SK-N-SH (cell line): ENCODE data around the gene SH3PXD2A. TPM values are rescaled to one million over a fixed set of nuclear protein-coding genes. Genes with fewer than 3 reads are reported as not detected.

Experiments used
- CTCF ChIA-PET: fragments of 300-600, 350-600 bp; formaldehyde crosslinking; extraction: SDS; loops from one replicate; lab custom pipeline; 2021; lab: Yijun Ruan, JAX
- POLR2A ChIA-PET: fragments of 350-600 bp; sonication (Branson Sonifier 250); formaldehyde crosslinking; extraction: SDS; loops from one replicate; lab custom pipeline; 2020; ENCODE audit warnings: antibody characterized with exemption, inconsistent platforms; lab: Yijun Ruan, JAX
- DNase-seq: peaks from one replicate; pipeline ENCODE4 v3.0.0; 2012
- H2AFZ ChIP-seq: fragments of 200-600 bp; sonication (generic); 2 replicates; pipeline ENCODE4 v1.8.1; 2016; ENCODE audit warnings: antibody characterized with exemption, mild to moderate bottlenecking, low read depth
- H3F3A ChIP-seq: fragments of 200-600 bp; sonication (generic); replicated peaks from 2 replicates; pipeline ENCODE3; 2016; ENCODE audit warnings: antibody characterized with exemption, mild to moderate bottlenecking; ENCODE audit not compliant: insufficient read depth
- H3K27ac ChIP-seq, 2 experiments: fragments of 200-500 bp in 1 of 2; fragments of 200-600 bp in 1 of 2; sonication (Bioruptor generic) in 1 of 2; sonication (generic), shearing (Covaris generic) in 1 of 2; 2 replicates each; pipeline versions ENCODE4 v1.5.1 to v1.6.1; 2014 to 2016; ENCODE audit warnings: low read depth in 2 of 2, inconsistent platforms in 1 of 2, low read length in 1 of 2, mild to moderate bottlenecking in 1 of 2, mixed read lengths in 1 of 2
- H3K27me3 ChIP-seq: fragments of 200-600 bp; sonication (generic), shearing (Covaris generic); 2 replicates; pipeline ENCODE4 v1.6.1; 2016; ENCODE audit warnings: mixed run types; ENCODE audit not compliant: insufficient read depth
- H3K36me3 ChIP-seq, 2 experiments: fragments of 200-500 bp in 1 of 2; fragments of 200-600 bp in 1 of 2; sonication (Bioruptor generic) in 1 of 2; sonication (generic) in 1 of 2; replicated peaks in 1 of 2; 2 replicates each; pipeline versions ENCODE3 to v1.5.1; 2014 to 2016; ENCODE audit warnings: low read length in 1 of 2, mild to moderate bottlenecking in 1 of 2; ENCODE audit not compliant: insufficient read depth in 2 of 2, control insufficient read depth in 1 of 2
- H3K4me1 ChIP-seq, 2 experiments: fragments of 200-500 bp in 1 of 2; fragments of 200-600 bp in 1 of 2; sonication (Bioruptor generic) in 1 of 2; sonication (generic), shearing (Covaris generic) in 1 of 2; 2 replicates each; pipeline versions ENCODE4 v1.5.1 to v1.6.1; 2014 to 2016; ENCODE audit warnings: low read depth in 1 of 2, low read length in 1 of 2, mixed run types in 1 of 2; ENCODE audit not compliant: insufficient read depth in 2 of 2, control insufficient read depth in 1 of 2
- H3K4me2 ChIP-seq: fragments of 200-600 bp; sonication (generic), shearing (Covaris generic); 2 replicates; pipeline ENCODE4 v1.6.1; 2017; ENCODE audit warnings: mixed run types
- H3K4me3 ChIP-seq, 2 experiments: fragments of 200-500 bp in 1 of 2; fragments of 200-600 bp in 1 of 2; sonication (Bioruptor generic) in 1 of 2; sonication (generic), shearing (Covaris generic) in 1 of 2; 2 replicates each; pipeline versions ENCODE4 v1.5.1 to v1.8.1; 2014 to 2016; ENCODE audit warnings: low read depth in 2 of 2, inconsistent platforms in 1 of 2, low read length in 1 of 2, mild to moderate bottlenecking in 1 of 2, mixed read lengths in 1 of 2, moderate library complexity in 1 of 2
- H3K79me2 ChIP-seq: fragments of 200-600 bp; sonication (generic); 2 replicates; pipeline ENCODE4 v1.8.1; 2017; ENCODE audit warnings: mild to moderate bottlenecking; ENCODE audit not compliant: insufficient read depth
- H3K9ac ChIP-seq: fragments of 200-600 bp; sonication (generic); 2 replicates; pipeline ENCODE4 v1.6.1; 2017; ENCODE audit warnings: mixed run types
- H3K9me2 ChIP-seq: fragments of 200-600 bp; sonication (generic); 2 replicates; pipeline ENCODE4 v1.6.1; 2017; ENCODE audit warnings: mixed run types
- H3K9me3 ChIP-seq: fragments of 200-600 bp; sonication (generic); 2 replicates; pipeline ENCODE4 v1.6.1; 2017; ENCODE audit warnings: mixed run types, mild to moderate bottlenecking, moderate library complexity
- H4K20me1 ChIP-seq: fragments of 200-600 bp; sonication (generic); 2 replicates; pipeline ENCODE4 v1.6.1; 2017; ENCODE audit warnings: mild to moderate bottlenecking, mixed run types; ENCODE audit not compliant: insufficient read depth
- CHD2 ChIP-seq: fragments of 150-350 bp; IDR thresholded peaks from 2 replicates; pipeline ENCODE4 v1.6.1; 2018; ENCODE audit warnings: low read length; ENCODE audit not compliant: partially characterized antibody
- CTCF ChIP-seq: fragments of 200-600 bp; sonication (generic); IDR thresholded peaks from 2 replicates; pipeline ENCODE4 v1.6.1; 2017; ENCODE audit warnings: antibody characterized with exemption, mild to moderate bottlenecking, moderate library complexity
- ELF1 ChIP-seq: IDR thresholded peaks from 2 replicates; pipeline ENCODE4 v1.4.0; 2012
- FOXJ3 ChIP-seq: sonication (generic); formaldehyde crosslinking; IDR thresholded peaks from 2 replicates; pipeline ENCODE4 v1.5.1; 2020; ENCODE audit warnings: mild to moderate bottlenecking, missing genetic modification reagents
- GATA2 ChIP-seq: sonication (generic); formaldehyde crosslinking; IDR thresholded peaks from 2 replicates; pipeline ENCODE4 v1.5.0; 2020; ENCODE audit warnings: mild to moderate bottlenecking, missing genetic modification reagents
- NRF1 ChIP-seq: IDR thresholded peaks from 2 replicates; pipeline ENCODE4 v1.6.1; 2012; ENCODE audit warnings: low read depth, mild to moderate bottlenecking, low read length
- POLR2AphosphoS5 ChIP-seq: IDR thresholded peaks from 2 replicates; pipeline ENCODE4 v1.6.1; 2012; ENCODE audit warnings: low read depth, low read length
- REST ChIP-seq: IDR thresholded peaks from 2 replicates; pipeline ENCODE4 v1.6.1; 2012; ENCODE audit warnings: mild to moderate bottlenecking, low read depth, low read length, moderate library complexity
- RFX5 ChIP-seq: IDR thresholded peaks from 2 replicates; pipeline ENCODE4 v1.6.1; 2012; ENCODE audit warnings: mild to moderate bottlenecking, improper control_type of control experiment, low read length
- TAF1 ChIP-seq: IDR thresholded peaks from 2 replicates; pipeline ENCODE4 v1.6.1; 2012; ENCODE audit warnings: low read depth, mild to moderate bottlenecking, low read length, moderate library complexity, borderline replicate concordance
- USF1 ChIP-seq: IDR thresholded peaks from 2 replicates; pipeline ENCODE4 v1.4.0; 2012; ENCODE audit warnings: low read depth, borderline replicate concordance
- USF2 ChIP-seq: fragments of 150-350 bp; IDR thresholded peaks from 2 replicates; pipeline ENCODE4 v1.6.1; 2017; ENCODE audit warnings: antibody characterized with exemption, low read length, low read depth, borderline replicate concordance
- WGBS: methylation state at CpG from one replicate; pipeline ENCODE4 v1.1.6; 2017; ENCODE audit warnings: low lambda C conversion rate; 5-methylcytosine and 5-hydroxymethylcytosine counted together
- polyA plus RNA-seq, 3 experiments: library from polyadenylated mRNA; depleted of rRNA; stranded (reverse); fragments of >200 nt; gene quantifications; 2 replicates each; pipeline ENCODE4 v1.2.3, GENCODE V29; 2012

The SH3PXD2A gene
- polyA plus RNA-seq, 1 of the 3 experiments (the other 2 are of a cell fraction), result 2.5 TPM

GRCh38 chr10:103852189-103852711, 3.1 kb downstream of the SH3PXD2A start:
- Histone ChIP-seq H3K79me2 (peaks cover 53% of the 10 kb centered on the region), H3K4me1 (peaks cover 15 to 51% of the 10 kb centered on the region in 2 experiments; a peak in 3 of 4 replicates), H2AFZ (no peak overlapping the region), H3K27ac (peak overlapping the region in 1 of 2 experiments; percentile 18; a peak in 1 of 4 replicates), H3K9ac (no peak overlapping the region), H3K9me3 (no peaks in the 10 kb centered on the region), H4K20me1 (no peaks in the 10 kb centered on the region), H3K4me2 (peak overlapping the region; percentile 51; the same call in 1 of the 2 replicates), H3K27me3 (no peaks in the 10 kb centered on the region), H3K4me3 (no peak overlapping the region), H3F3A (peaks cover 20% of the 10 kb centered on the region), H3K36me3 (no peaks in the 10 kb centered on the region), H3K9me2 (no peaks in the 10 kb centered on the region)
- DNase-seq, result no peak
- 68% methylated on average over 6 of the region's 11 CpGs for WGBS
- no peak for TF ChIP-seq CTCF
- no peak for TF ChIP-seq NRF1
- TF ChIP-seq FOXJ3 (CRISPR knock-in tag), result no peak
- TF ChIP-seq TAF1, result no peak
- TF ChIP-seq CHD2, result no peak
- no peak for TF ChIP-seq USF1
- no peak for TF ChIP-seq REST
- TF ChIP-seq USF2, result no peak
- TF ChIP-seq GATA2 (CRISPR knock-in tag), result no peak
- no peak for TF ChIP-seq POLR2AphosphoS5
- no peak for TF ChIP-seq ELF1
- TF ChIP-seq RFX5, result no peak
- ChIA-PET CTCF (interaction anchor here (0.7 to 9.7 kb wide), 10 partner anchors 13 to 270 kb away, joined by 3 to 169 read pairs (median 5); partner anchors contain the start of gene SFR1), POLR2A (interaction anchor here (0.9 to 1.5 kb wide), 2 partner anchors 9 to 14 kb away, joined by 3 to 5 read pairs; no protein-coding TSS in a partner anchor)
